B cell (primary cell): Measurements from ENCODE around the gene AUTS2. TPM values are rescaled to one million over a fixed set of nuclear protein-coding genes. Genes with fewer than 3 reads are reported as not detected.
A peak's percentile ranks its signal among the peaks of the same experiment; 100 is the strongest.

Experiments
- ATAC-seq: fragments of 200-7000 bp; cut with Tn5 transposase; one replicate; pipeline ENCODE4 v1.10.0; 2021; ENCODE audit warnings: low read depth, mild to moderate bottlenecking, moderate number of reproducible peaks, moderate library complexity
- CTCF ChIA-PET: fragments of 350-600 bp; sonication (Branson Sonifier 250); formaldehyde crosslinking; loops from one replicate; lab custom pipeline; 2021; ENCODE audit warnings: antibody characterized with exemption, inconsistent platforms; lab: Charles Lee
- POLR2A ChIA-PET: fragments of 350-600 bp; sonication (Branson Sonifier 250); formaldehyde crosslinking; loops from one replicate; lab custom pipeline; 2021; ENCODE audit warnings: antibody characterized with exemption; lab: Charles Lee
- DNase-seq: peaks from one replicate; pipeline ENCODE4 v3.0.0; 2013
- H2AFZ ChIP-seq: 2 replicates; pipeline ENCODE4 v1.6.1; 2012; ENCODE audit warnings: mild to moderate bottlenecking, low read depth, low read length; ENCODE audit not compliant: insufficient read depth, poor library complexity, severe bottlenecking
- H3K27ac ChIP-seq, 2 donors: 1 replicate in 1 of 2; 2 replicates in 1 of 2; pipeline ENCODE4 v1.5.1; 2012 to 2013; ENCODE audit warnings: low read length in 2 of 2, mild to moderate bottlenecking in 2 of 2, moderate library complexity in 1 of 2
- H3K27me3 ChIP-seq, 4 experiments: fragments of 200-600 bp in 1 of 4; sonication (generic) in 1 of 4; replicated peaks in 1 of 4; 1 replicate in 2 of 4; 2 replicates in 2 of 4; pipeline versions ENCODE4 v1.6.1 to v1.7.0; 2013 to 2016; ENCODE audit warnings: low read length in 3 of 4, mild to moderate bottlenecking in 2 of 4, mixed read lengths in 1 of 4, moderate library complexity in 1 of 4; ENCODE audit not compliant: insufficient read depth in 4 of 4, control insufficient read depth in 3 of 4; ENCODE audit errors: control extremely low read depth in 1 of 4
- H3K36me3 ChIP-seq, 2 experiments: replicated peaks in 1 of 2; 1 replicate in 1 of 2; 2 replicates in 1 of 2; pipeline versions ENCODE4 v1.6.1 to v1.7.1; 2013; ENCODE audit warnings: low read length in 1 of 2; ENCODE audit not compliant: insufficient read depth in 2 of 2, control insufficient read depth in 1 of 2; ENCODE audit errors: control extremely low read depth in 1 of 2, extremely low read depth in 1 of 2
- H3K4me1 ChIP-seq, 2 donors: fragments of 200-600 bp in 1 of 2; sonication (generic) in 1 of 2; 1 replicate in 1 of 2; 2 replicates in 1 of 2; pipeline versions ENCODE4 v1.5.1 to v1.6.1; 2013 to 2017; ENCODE audit warnings: low read length in 2 of 2; ENCODE audit not compliant: control insufficient read depth in 2 of 2, insufficient read depth in 2 of 2
- H3K4me2 ChIP-seq: replicated peaks from 2 replicates; pipeline ENCODE3; 2012; ENCODE audit warnings: mild to moderate bottlenecking, low read depth, low read length; ENCODE audit not compliant: poor library complexity, severe bottlenecking
- H3K4me3 ChIP-seq, 5 experiments: fragments of 200-600 bp in 1 of 5; sonication (generic) in 1 of 5; 1 replicate in 3 of 5; 2 replicates in 2 of 5; pipeline versions ENCODE4 v1.5.1 to v1.7.0; 2011 to 2016; ENCODE audit warnings: low read length in 4 of 5, mild to moderate bottlenecking in 4 of 5, low read depth in 2 of 5, control low read depth in 1 of 5, moderate library complexity in 1 of 5; ENCODE audit not compliant: insufficient read depth in 1 of 5; ENCODE audit errors: control extremely low read depth in 1 of 5, extremely low read depth in 1 of 5
- H3K79me2 ChIP-seq: fragments of 200-600 bp; sonication (generic); one replicate; pipeline ENCODE4 v1.6.0; 2016; ENCODE audit warnings: low read length; ENCODE audit not compliant: control insufficient read depth, insufficient read depth
- H3K9ac ChIP-seq: fragments of 200-600 bp; sonication (generic); 2 replicates; pipeline ENCODE4 v1.6.1; 2017; ENCODE audit warnings: mild to moderate bottlenecking, low read length, moderate library complexity
- H3K9me3 ChIP-seq, 3 donors: one replicate each; pipeline versions ENCODE4 v1.6.1 to v1.7.1; 2013; ENCODE audit warnings: low read length in 2 of 3; ENCODE audit not compliant: control insufficient read depth in 2 of 3, insufficient read depth in 1 of 3; ENCODE audit errors: control extremely low read depth in 1 of 3
- H4K20me1 ChIP-seq: 2 replicates; pipeline ENCODE4 v1.6.0; 2012; ENCODE audit warnings: mild to moderate bottlenecking, low read length; ENCODE audit not compliant: insufficient read depth, control insufficient read depth, poor library complexity, severe bottlenecking
- H3K27ac Mint-ChIP-seq: one replicate; pipeline ENCODE4 v1.8.0; 2021; ENCODE audit warnings: mixed read lengths
- H3K27me3 Mint-ChIP-seq: one replicate; pipeline ENCODE4 v1.8.0; 2021; ENCODE audit warnings: mixed read lengths
- H3K4me1 Mint-ChIP-seq: one replicate; pipeline ENCODE4 v1.8.0; 2021; ENCODE audit warnings: mixed read lengths
- H3K4me3 Mint-ChIP-seq: one replicate; pipeline ENCODE4 v1.8.0; 2021; ENCODE audit warnings: mixed read lengths
- H3K9me3 Mint-ChIP-seq: one replicate; pipeline ENCODE4 v1.8.0; 2022; ENCODE audit warnings: mixed read lengths; ENCODE audit not compliant: insufficient read depth
- CTCF ChIP-seq: fragments of 200-600 bp; IDR thresholded peaks from one replicate; pipeline ENCODE4 v1.8.0; 2022; ENCODE audit warnings: antibody characterized with exemption, mild to moderate bottlenecking
- EZH2 ChIP-seq: IDR thresholded peaks from 2 replicates; pipeline ENCODE4 v1.6.1; 2012; ENCODE audit warnings: borderline replicate concordance, low read depth, mild to moderate bottlenecking, moderate library complexity, low read length; ENCODE audit not compliant: insufficient read depth, poor library complexity, severe bottlenecking
- WGBS: methylation state at CpG from one replicate; pipeline ENCODE4 v1.1.5; 2013; ENCODE audit warnings: missing lambda C conversion rate; ENCODE audit not compliant: insufficient coverage; 5-methylcytosine and 5-hydroxymethylcytosine counted together
- intact Hi-C: fragments of 100-400 bp; cut with micrococcal nuclease; formaldehyde crosslinking; loops from one replicate; pipeline ENCODE4 v1.10.0; 2022
- polyA plus RNA-seq: library from polyadenylated mRNA; depleted of rRNA; stranded (reverse); fragments of >200 nt; gene quantifications from 2 replicates; pipeline ENCODE4 v1.2.3, GENCODE V29; 2012
- total RNA-seq, 2 donors: library from RNA; stranded (reverse); fragments of 120-200 nt in 1 of 2; gene quantifications; 1 replicate in 1 of 2; 2 replicates in 1 of 2; pipeline versions ENCODE4 v1.2.3 to v1.2.4, GENCODE V29; 2013 to 2022

Gene AUTS2
- total and polyA plus RNA-seq, 2 donors (not counting 1 experiment from before 2014, with no cell fraction given), result 22.3 to 35.0 TPM

- no peaks in the 10 kb centered on the region for H3K4me1 Mint-ChIP-seq
- 100% methylated on average over 6 of the region's 8 CpGs for WGBS
These were observed 1047.0 kb downstream of the AUTS2 start for GRCh38 chr7:70645279-70645678.

GRCh38 chr7:70645876-70646351 is 1047.6 kb downstream of the AUTS2 start:
- Histone ChIP-seq H3K79me2 (no peaks in the 10 kb centered on the region), H3K27me3 (no peaks in the 10 kb centered on the region), H4K20me1 (no peaks in the 10 kb centered on the region), H3K9me3 (peaks cover 0 to 6% (median 4%) of the 10 kb centered on the region in 3 donors), H3K36me3 (no peaks in the 10 kb centered on the region), H2AFZ (no peak overlapping the region), H3K9ac (no peak overlapping the region), H3K4me1 (no peaks in the 10 kb centered on the region), H3K27ac (no peak overlapping the region), H3K4me3 (no peak overlapping the region), H3K4me2 (no peak overlapping the region)
- POLR2A ChIA-PET, result no interaction called here
- H3K27ac Mint-ChIP-seq, result no peak overlapping the region
- 79% methylated on average over 10 of the region's 10 CpGs for WGBS
- H3K27me3 Mint-ChIP-seq, result no peaks in the 10 kb centered on the region
- no peak overlapping the region for H3K4me3 Mint-ChIP-seq
- peaks cover 4% of the 10 kb centered on the region for H3K9me3 Mint-ChIP-seq
- H3K4me1 Mint-ChIP-seq, result no peaks in the 10 kb centered on the region
- no peak for DNase-seq
- TF ChIP-seq EZH2 (no peak), CTCF (no peak)
- peak; percentile 17 for ATAC-seq
- CTCF ChIA-PET, result no interaction called here
- intact Hi-C loops, result no loop called here

More at GRCh38 chr7:70645279-70645678, 1047.0 kb downstream of the AUTS2 start:
- Mint-ChIP-seq H3K27ac (no peak overlapping the region), H3K9me3 (peaks cover 4% of the 10 kb centered on the region), H3K4me3 (no peak overlapping the region), H3K27me3 (no peaks in the 10 kb centered on the region)
- POLR2A ChIA-PET, result no interaction called here
- ATAC-seq, result no peak
- Histone ChIP-seq H3K9ac (no peak overlapping the region), H3K36me3 (no peaks in the 10 kb centered on the region), H2AFZ (no peak overlapping the region), H3K4me3 (no peak overlapping the region), H3K27me3 (no peaks in the 10 kb centered on the region), H3K4me2 (no peak overlapping the region), H3K9me3 (peaks cover 0 to 11% (median 4%) of the 10 kb centered on the region in 3 donors), H3K79me2 (no peaks in the 10 kb centered on the region), H3K27ac (no peak overlapping the region), H4K20me1 (no peaks in the 10 kb centered on the region), H3K4me1 (no peaks in the 10 kb centered on the region)
- intact Hi-C loops, result no loop called here
- TF ChIP-seq EZH2, result no peak
- no peak for TF ChIP-seq CTCF
- CTCF ChIA-PET, result no interaction called here
- no peak for DNase-seq
